BJ (cell line): ENCODE data around the gene INTS6. TPM values are rescaled to one million over a fixed set of nuclear protein-coding genes. Genes with fewer than 3 reads are reported as not detected.

Experiments used
- CTCF ChIA-PET: fragments of 350-600 bp; formaldehyde crosslinking; extraction: SDS; loops from one replicate; lab custom pipeline; 2021; ENCODE audit warnings: antibody characterized with exemption, inconsistent platforms; lab: Yijun Ruan, JAX
- POLR2A ChIA-PET: fragments of 300-600 bp; sonication (Branson Sonifier 250); formaldehyde crosslinking; extraction: SDS; loops from one replicate; lab custom pipeline; 2021; ENCODE audit warnings: antibody characterized with exemption; lab: Charles Lee
- DNase-seq: peaks from one replicate; pipeline ENCODE4 v3.0.0-alpha.2; 2011; ENCODE audit warnings: low read depth
- H3K27me3 ChIP-seq: 2 replicates; pipeline ENCODE4 v1.6.0; 2011; ENCODE audit warnings: low read length; ENCODE audit not compliant: control insufficient read depth, insufficient read depth
- H3K36me3 ChIP-seq: 2 replicates; pipeline ENCODE4 v1.5.1; 2011; ENCODE audit warnings: low read length; ENCODE audit not compliant: control insufficient read depth, insufficient read depth
- H3K4me3 ChIP-seq: 2 replicates; pipeline ENCODE4 v1.5.1; 2011; ENCODE audit warnings: low read depth, mild to moderate bottlenecking, control low read depth, low read length
- polyA plus RNA-seq: library from polyadenylated mRNA; depleted of rRNA; stranded (reverse); fragments of >200 nt; gene quantifications from 2 replicates; pipeline ENCODE4 v1.2.3, GENCODE V29; 2011
- TF ChIP-seq, protein P1 (sequence below): IDR thresholded peaks from 2 replicates; pipeline ENCODE4 v1.5.1; 2011; ENCODE audit warnings: low read depth, mild to moderate bottlenecking, control low read depth, inconsistent platforms, low read length, moderate library complexity; ENCODE audit not compliant: insufficient read depth

The INTS6 gene
- polyA plus RNA-seq, 1 experiment: 17.2 TPM

DNA sequence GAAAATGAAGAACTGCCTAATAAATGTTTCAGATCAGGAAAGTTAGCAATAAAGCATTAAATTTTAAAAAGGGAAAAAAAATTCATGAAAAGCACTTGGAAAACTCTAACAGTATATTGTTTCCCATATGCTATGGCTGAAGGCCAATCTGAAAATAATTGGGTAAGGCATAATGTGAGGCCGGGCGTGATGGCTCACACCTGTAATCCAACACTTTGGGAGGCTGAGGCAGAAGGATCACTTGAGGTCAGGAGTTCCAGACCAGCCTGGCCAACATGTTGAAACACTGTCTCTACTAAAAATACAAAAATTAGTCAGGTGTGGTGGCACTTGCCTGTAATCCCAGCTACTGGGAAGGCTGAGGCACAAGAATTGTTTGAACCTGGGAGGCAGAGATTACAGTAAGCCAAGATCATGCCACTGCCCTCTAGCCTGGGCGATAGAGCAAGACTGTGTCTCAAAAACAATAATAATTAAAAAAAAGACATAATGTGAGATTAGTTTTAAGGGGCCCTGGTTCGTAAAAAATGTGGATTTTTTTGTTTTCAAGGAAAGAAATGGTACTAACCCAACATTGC is 15.2 kb downstream of the INTS6 start:
- POLR2A ChIA-PET: no interaction called here

DNA sequence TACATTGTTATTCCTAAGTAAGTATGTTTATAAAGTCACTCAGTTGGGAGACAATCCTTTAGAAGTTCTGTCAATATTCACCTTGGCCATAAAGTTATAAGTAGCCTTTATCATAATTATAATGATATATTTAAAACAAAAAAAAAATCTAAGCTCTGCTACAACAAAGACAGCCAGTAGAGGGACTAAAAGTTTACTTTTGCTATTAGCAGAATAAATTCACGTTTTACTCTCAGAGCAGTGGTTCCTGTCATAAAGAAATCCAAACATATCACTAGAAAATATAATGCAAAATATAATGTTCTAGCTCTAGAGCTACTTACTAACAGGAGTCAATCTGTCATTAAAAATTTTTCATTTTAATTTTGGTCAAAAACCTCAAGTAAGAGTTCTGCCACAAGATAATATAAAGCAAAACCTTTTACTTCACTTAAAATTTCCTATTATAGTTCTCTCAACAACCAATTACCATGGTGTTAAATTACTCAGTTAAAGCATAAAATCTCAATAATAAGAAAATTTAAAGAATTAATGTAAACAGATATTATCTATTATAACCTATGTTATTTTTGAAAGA is 17.7 kb downstream of the INTS6 start:
- Histone ChIP-seq H3K27me3 (no peaks in the 10 kb centered on the region), H3K36me3 (no peaks in the 10 kb centered on the region), H3K4me3 (no peak overlapping the region)
- POLR2A ChIA-PET: interaction anchor here (0.6 kb wide), 1 partner anchor 351 kb away, joined by 4 read pairs; no protein-coding TSS in a partner anchor
- TF ChIP-seq, protein P1, sequence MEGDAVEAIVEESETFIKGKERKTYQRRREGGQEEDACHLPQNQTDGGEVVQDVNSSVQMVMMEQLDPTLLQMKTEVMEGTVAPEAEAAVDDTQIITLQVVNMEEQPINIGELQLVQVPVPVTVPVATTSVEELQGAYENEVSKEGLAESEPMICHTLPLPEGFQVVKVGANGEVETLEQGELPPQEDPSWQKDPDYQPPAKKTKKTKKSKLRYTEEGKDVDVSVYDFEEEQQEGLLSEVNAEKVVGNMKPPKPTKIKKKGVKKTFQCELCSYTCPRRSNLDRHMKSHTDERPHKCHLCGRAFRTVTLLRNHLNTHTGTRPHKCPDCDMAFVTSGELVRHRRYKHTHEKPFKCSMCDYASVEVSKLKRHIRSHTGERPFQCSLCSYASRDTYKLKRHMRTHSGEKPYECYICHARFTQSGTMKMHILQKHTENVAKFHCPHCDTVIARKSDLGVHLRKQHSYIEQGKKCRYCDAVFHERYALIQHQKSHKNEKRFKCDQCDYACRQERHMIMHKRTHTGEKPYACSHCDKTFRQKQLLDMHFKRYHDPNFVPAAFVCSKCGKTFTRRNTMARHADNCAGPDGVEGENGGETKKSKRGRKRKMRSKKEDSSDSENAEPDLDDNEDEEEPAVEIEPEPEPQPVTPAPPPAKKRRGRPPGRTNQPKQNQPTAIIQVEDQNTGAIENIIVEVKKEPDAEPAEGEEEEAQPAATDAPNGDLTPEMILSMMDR: peak; percentile 51
- no peak for DNase-seq
- CTCF ChIA-PET: interaction anchor here (0.8 to 1.9 kb wide), 8 partner anchors 15 to 379 kb away, joined by 3 to 6 read pairs (median 4); no protein-coding TSS in a partner anchor

More for the DNA sequence above, 15.2 kb downstream of the INTS6 start:
- TF ChIP-seq, protein P1: no peak
- H3K4me3 ChIP-seq: no peak overlapping the region
- CTCF ChIA-PET: interaction anchor here (1.0 kb wide), 1 partner anchor 294 kb away, joined by 4 read pairs; no protein-coding TSS in a partner anchor
- DNase-seq: no peak
- H3K36me3 ChIP-seq: no peaks in the 10 kb centered on the region
- no peaks in the 10 kb centered on the region for H3K27me3 ChIP-seq

DNA sequence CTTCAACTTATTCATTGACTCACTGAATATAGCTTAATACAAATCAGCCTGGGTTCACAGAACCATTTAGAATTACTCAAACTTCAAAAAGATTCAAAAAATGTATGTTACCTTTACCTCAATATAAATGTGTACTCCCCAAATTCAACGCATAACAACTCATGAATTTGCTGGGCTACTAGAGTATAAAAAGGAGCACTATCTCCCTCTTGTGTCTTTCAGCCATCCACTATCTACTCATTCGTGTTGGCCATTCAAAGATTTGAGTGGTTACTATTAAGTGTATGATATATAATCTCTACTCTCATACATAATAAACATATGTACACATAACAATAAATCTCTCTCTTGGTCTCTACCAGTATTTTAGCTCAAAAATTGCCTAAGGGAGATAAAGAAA is 20.3 kb downstream of the INTS6 start:
- H3K27me3 ChIP-seq: no peaks in the 10 kb centered on the region
- no peaks in the 10 kb centered on the region for H3K36me3 ChIP-seq
- POLR2A ChIA-PET: no interaction called here
- CTCF ChIA-PET: interaction anchor here (0.6 to 0.9 kb wide), 2 partner anchors 9 to 366 kb away, joined by 3 read pairs; no protein-coding TSS in a partner anchor
- TF ChIP-seq, protein P1: no peak
- no peak overlapping the region for H3K4me3 ChIP-seq
- no peak for DNase-seq

DNA sequence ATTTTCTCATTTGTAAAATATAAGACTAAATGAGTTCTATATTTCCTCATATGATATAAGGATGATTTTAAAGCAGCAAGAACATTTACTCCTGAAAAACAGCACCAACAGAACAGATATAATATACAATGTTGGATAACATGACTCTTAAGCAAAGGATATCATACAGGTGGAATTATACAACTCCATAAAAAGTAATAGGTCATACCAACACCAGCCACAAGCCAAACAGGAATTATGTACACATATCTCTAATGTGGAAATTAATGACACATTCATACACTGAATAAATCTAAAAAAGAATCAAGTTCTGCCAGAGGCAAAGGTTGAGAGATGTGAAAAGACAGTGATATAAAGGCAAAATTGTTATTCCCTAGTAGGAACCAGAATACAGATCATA is 25.9 kb downstream of the INTS6 start:
- Histone ChIP-seq H3K36me3 (no peaks in the 10 kb centered on the region), H3K4me3 (no peak overlapping the region), H3K27me3 (no peaks in the 10 kb centered on the region)
- POLR2A ChIA-PET: no interaction called here
- TF ChIP-seq, protein P1: no peak
- CTCF ChIA-PET: no interaction called here
- DNase-seq: no peak

DNA sequence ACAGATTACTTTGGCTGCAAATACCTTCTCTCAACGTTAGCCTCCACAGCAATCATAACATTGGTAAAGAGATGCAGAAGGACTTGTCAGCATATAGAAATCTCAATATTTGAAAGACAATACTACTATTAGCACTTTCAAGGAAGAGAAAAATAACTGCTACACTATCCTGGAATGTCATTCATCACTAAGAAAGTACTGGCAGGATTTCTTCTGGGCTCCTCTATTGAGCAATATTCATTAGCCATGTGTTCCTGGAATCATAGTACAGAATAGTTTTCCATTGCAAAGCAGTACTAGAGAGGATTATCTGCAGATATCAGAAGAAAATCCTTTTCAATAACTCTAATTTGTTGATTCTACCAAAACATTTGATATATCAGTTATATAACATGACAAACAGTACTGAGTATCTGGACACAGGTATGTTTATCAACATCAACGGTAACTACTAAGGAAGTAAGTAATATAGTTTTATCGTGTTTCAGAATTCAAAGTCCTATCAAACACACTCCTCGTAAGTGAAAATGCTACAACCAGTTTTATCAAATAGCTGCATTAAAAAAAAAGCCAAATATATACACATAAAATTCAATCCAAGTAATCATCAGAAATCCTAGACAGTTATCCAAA is 27.3 kb downstream of the INTS6 start:
- H3K4me3 ChIP-seq: no peak overlapping the region
- ChIA-PET POLR2A (interaction anchor here (0.6 kb wide), 1 partner anchor 164 kb away, joined by 3 read pairs; no protein-coding TSS in a partner anchor), CTCF (no interaction called here)
- H3K27me3 ChIP-seq: no peaks in the 10 kb centered on the region
- DNase-seq: peak; percentile 17
- TF ChIP-seq, protein P1: no peak
- peaks cover 2% of the 10 kb centered on the region for H3K36me3 ChIP-seq
